HEK293 (cell line): Measurements from ENCODE around the gene SLC29A1.

Experiments
- CTCF ChIA-PET: fragments of 350-600 bp; formaldehyde crosslinking; extraction: SDS; loops from one replicate; lab custom pipeline; 2021; ENCODE audit warnings: antibody characterized with exemption; lab: Yijun Ruan, JAX
- POLR2A ChIA-PET: fragments of 300-600 bp; formaldehyde crosslinking; extraction: SDS; loops from one replicate; lab custom pipeline; 2020; ENCODE audit warnings: antibody characterized with exemption, inconsistent platforms; lab: Yijun Ruan, JAX
- H3K27ac ChIP-seq: fragments of 200-500 bp; sonication (Bioruptor generic); 2 replicates; pipeline ENCODE4 v1.5.1; 2014; ENCODE audit warnings: low read depth, low read length, control low read depth, inconsistent platforms; ENCODE audit errors: extremely low read depth
- H3K36me3 ChIP-seq, 2 experiments: fragments of 200-500 bp in 1 of 2; sonication (Bioruptor generic) in 1 of 2; 1 replicate in 1 of 2; 2 replicates in 1 of 2; pipeline ENCODE4 v1.5.1; 2014 to 2017; ENCODE audit warnings: inconsistent platforms in 2 of 2, low read length in 2 of 2; ENCODE audit not compliant: control insufficient read depth in 2 of 2, insufficient read depth in 1 of 2
- H3K4me1 ChIP-seq: fragments of 200-500 bp; sonication (Bioruptor generic); 2 replicates; pipeline ENCODE4 v1.5.1; 2014; ENCODE audit warnings: mild to moderate bottlenecking, low read length, inconsistent platforms; ENCODE audit not compliant: control insufficient read depth, insufficient read depth
- H3K4me3 ChIP-seq: 2 replicates; pipeline ENCODE4 v1.5.1; 2011; ENCODE audit warnings: low read depth, mild to moderate bottlenecking, control low read depth, low read length, moderate library complexity
- H3K9me3 ChIP-seq: fragments of 200-500 bp; sonication (Bioruptor generic); 2 replicates; pipeline ENCODE4 v1.5.1; 2014; ENCODE audit warnings: low read depth, low read length, inconsistent platforms; ENCODE audit not compliant: control insufficient read depth, insufficient read depth
- HOXC10 ChIP-seq: sonication (generic); formaldehyde crosslinking; IDR thresholded peaks from 2 replicates; pipeline ENCODE4 v1.8.1; 2023; ENCODE audit warnings: mild to moderate bottlenecking, missing genetic modification reagents
- KLF7 ChIP-seq: fragments of 450-650 bp; formaldehyde crosslinking; IDR thresholded peaks from 2 replicates; pipeline ENCODE4 v1.5.1; 2016; ENCODE audit warnings: missing biosample characterization, missing genetic modification characterization, borderline replicate concordance
- PRDM2 ChIP-seq: fragments of 450-650 bp; formaldehyde crosslinking; IDR thresholded peaks from 2 replicates; pipeline ENCODE4 v1.5.1; 2016; ENCODE audit warnings: missing biosample characterization, missing genetic modification characterization, borderline replicate concordance
- SP2 ChIP-seq: fragments of 450-650 bp; formaldehyde crosslinking; IDR thresholded peaks from 2 replicates; pipeline ENCODE4 v1.5.1; 2016; ENCODE audit warnings: missing biosample characterization, missing genetic modification characterization
- ZBTB17 ChIP-seq: fragments of 450-650 bp; formaldehyde crosslinking; IDR thresholded peaks from 2 replicates; pipeline ENCODE4 v1.5.1; 2016; ENCODE audit warnings: missing biosample characterization, missing genetic modification characterization
- ZBTB20 ChIP-seq: fragments of 450-650 bp; formaldehyde crosslinking; IDR thresholded peaks from 2 replicates; pipeline ENCODE4 v1.5.1; 2016; ENCODE audit warnings: missing biosample characterization, missing genetic modification characterization
- ZBTB48 ChIP-seq: fragments of 450-650 bp; formaldehyde crosslinking; IDR thresholded peaks from 2 replicates; pipeline ENCODE4 v1.5.1; 2016; ENCODE audit warnings: missing biosample characterization, missing genetic modification characterization
- ZFP3 ChIP-seq: fragments of 450-650 bp; formaldehyde crosslinking; IDR thresholded peaks from 2 replicates; pipeline ENCODE4 v1.5.1; 2016; ENCODE audit warnings: low read depth, missing biosample characterization, missing genetic modification characterization
- ZNF157 ChIP-seq: fragments of 450-650 bp; formaldehyde crosslinking; IDR thresholded peaks from 2 replicates; pipeline ENCODE4 v1.5.1; 2016; ENCODE audit warnings: missing biosample characterization, missing genetic modification characterization
- ZNF175 ChIP-seq: fragments of 450-650 bp; formaldehyde crosslinking; IDR thresholded peaks from 2 replicates; pipeline ENCODE4 v1.5.1; 2016; ENCODE audit warnings: missing biosample characterization, missing genetic modification characterization
- ZNF2 ChIP-seq: fragments of 450-650 bp; formaldehyde crosslinking; IDR thresholded peaks from 2 replicates; pipeline ENCODE4 v1.5.1; 2016; ENCODE audit warnings: missing biosample characterization, missing genetic modification characterization
- ZNF24 ChIP-seq: fragments of 450-650 bp; formaldehyde crosslinking; IDR thresholded peaks from 2 replicates; pipeline ENCODE4 v1.5.1; 2016; ENCODE audit warnings: missing biosample characterization, missing genetic modification characterization
- ZNF335 ChIP-seq: fragments of 450-650 bp; formaldehyde crosslinking; conservative IDR thresholded peaks from 2 replicates; pipeline ENCODE4 v1.5.1; 2016; ENCODE audit warnings: missing biosample characterization, missing genetic modification characterization
- ZNF398 ChIP-seq: fragments of 450-650 bp; formaldehyde crosslinking; IDR thresholded peaks from 2 replicates; pipeline ENCODE4 v1.5.1; 2017; ENCODE audit warnings: missing biosample characterization, missing genetic modification characterization
- ZNF423 ChIP-seq: fragments of 450-650 bp; formaldehyde crosslinking; IDR thresholded peaks from 2 replicates; pipeline ENCODE4 v1.5.1; 2016; ENCODE audit warnings: missing biosample characterization, missing genetic modification characterization
- ZNF530 ChIP-seq: fragments of 450-650 bp; formaldehyde crosslinking; IDR thresholded peaks from 2 replicates; pipeline ENCODE4 v1.5.1; 2016; ENCODE audit warnings: low read depth, missing biosample characterization, missing genetic modification characterization
- ZNF560 ChIP-seq: fragments of 450-650 bp; formaldehyde crosslinking; IDR thresholded peaks from 2 replicates; pipeline ENCODE4 v1.5.1; 2017; ENCODE audit warnings: missing biosample characterization, missing genetic modification characterization, borderline replicate concordance
- ZNF600 ChIP-seq: fragments of 450-650 bp; formaldehyde crosslinking; IDR thresholded peaks from 2 replicates; pipeline ENCODE4 v1.5.1; 2016; ENCODE audit warnings: missing biosample characterization, missing genetic modification characterization
- ZNF664 ChIP-seq: fragments of 450-650 bp; formaldehyde crosslinking; IDR thresholded peaks from 2 replicates; pipeline ENCODE4 v1.5.1; 2016; ENCODE audit warnings: missing biosample characterization, missing genetic modification characterization
- ZNF704 ChIP-seq: fragments of 450-650 bp; formaldehyde crosslinking; IDR thresholded peaks from 2 replicates; pipeline ENCODE4 v1.5.1; 2016; ENCODE audit warnings: missing biosample characterization, missing genetic modification characterization
- ZNF747 ChIP-seq: fragments of 450-650 bp; formaldehyde crosslinking; IDR thresholded peaks from 2 replicates; pipeline ENCODE4 v1.5.1; 2016; ENCODE audit warnings: missing biosample characterization, missing genetic modification characterization
- ZNF768 ChIP-seq: fragments of 450-650 bp; formaldehyde crosslinking; IDR thresholded peaks from 2 replicates; pipeline ENCODE4 v1.5.1; 2018; ENCODE audit warnings: missing biosample characterization, mild to moderate bottlenecking, missing genetic modification characterization
- ZNF776 ChIP-seq: fragments of 450-650 bp; formaldehyde crosslinking; IDR thresholded peaks from 2 replicates; pipeline ENCODE4 v1.5.0; 2017; ENCODE audit warnings: missing biosample characterization, missing genetic modification characterization, borderline replicate concordance
- ZSCAN4 ChIP-seq: fragments of 450-650 bp; formaldehyde crosslinking; IDR thresholded peaks from 2 replicates; pipeline ENCODE4 v1.5.1; 2017; ENCODE audit warnings: missing biosample characterization, missing genetic modification characterization

Gene SLC29A1

GRCh38 chr6:44222486-44223318 lies 693 bp upstream of the SLC29A1 start (continued):
- TF ChIP-seq ZNF747 (tag by site-specific recombination): no peak
- no peak for TF ChIP-seq ZNF530 (tag by site-specific recombination)
- no peak for TF ChIP-seq ZNF423 (tag by site-specific recombination)

GRCh38 chr6:44224029-44224964 lies 902 bp downstream of the SLC29A1 start:
- Histone ChIP-seq H3K4me1 (peaks cover 24% of the 10 kb centered on the region), H3K4me3 (peak overlapping the region; percentile 55), H3K36me3 (peaks cover 0 to 10% of the 10 kb centered on the region in 2 experiments; a peak in 1 of 3 replicates), H3K9me3 (no peaks in the 10 kb centered on the region), H3K27ac (peak overlapping the region; percentile 4; the same call in 1 of the 2 replicates)
- ChIA-PET POLR2A (interaction anchor here (0.6 to 5.7 kb wide), 16 partner anchors 10 to 595 kb away, joined by 3 to 90 read pairs (median 4); partner anchors contain the start of genes GTPBP2, HSP90AB1, MRPS18A and SLC35B2), CTCF (interaction anchor here (0.6 to 11.1 kb wide), 15 partner anchors 12 to 462 kb away, joined by 3 to 148 read pairs (median 4); partner anchors contain the start of genes HSP90AB1 and SLC35B2)
- TF ChIP-seq ZBTB48 (no peak; the same call in 1 of the 2 replicates), ZBTB20 (tag by site-specific recombination) (peak; percentile 47; the same call in 1 of the 2 replicates), ZNF335 (peak; percentile 67), ZNF664 (tag by site-specific recombination) (0 out of 2 replicates have a peak, but pooled peaks have one; percentile 50), ZNF776 (tag by site-specific recombination) (no peak), ZNF600 (tag by site-specific recombination) (peak; percentile 36; the same call in 1 of the 2 replicates), ZNF768 (no peak), PRDM2 (no peak), ZNF2 (no peak), HOXC10 (CRISPR knock-in tag) (no peak), ZNF24 (tag by site-specific recombination) (no peak), ZNF175 (tag by site-specific recombination) (no peak), SP2 (tag by site-specific recombination) (peak; percentile 19), ZNF560 (tag by site-specific recombination) (no peak), ZBTB17 (tag by site-specific recombination) (0 out of 2 replicates have a peak, but pooled peaks have one; percentile 19), ZSCAN4 (tag by site-specific recombination) (peak; percentile 42; the same call in 1 of the 2 replicates), ZNF704 (no peak), ZNF398 (tag by site-specific recombination) (0 out of 2 replicates have a peak, but pooled peaks have one; percentile 3), ZFP3 (tag by site-specific recombination) (no peak), KLF7 (no peak), ZNF157 (no peak)
